ENCODE results near the gene GCK.

The GCK gene

DNA sequence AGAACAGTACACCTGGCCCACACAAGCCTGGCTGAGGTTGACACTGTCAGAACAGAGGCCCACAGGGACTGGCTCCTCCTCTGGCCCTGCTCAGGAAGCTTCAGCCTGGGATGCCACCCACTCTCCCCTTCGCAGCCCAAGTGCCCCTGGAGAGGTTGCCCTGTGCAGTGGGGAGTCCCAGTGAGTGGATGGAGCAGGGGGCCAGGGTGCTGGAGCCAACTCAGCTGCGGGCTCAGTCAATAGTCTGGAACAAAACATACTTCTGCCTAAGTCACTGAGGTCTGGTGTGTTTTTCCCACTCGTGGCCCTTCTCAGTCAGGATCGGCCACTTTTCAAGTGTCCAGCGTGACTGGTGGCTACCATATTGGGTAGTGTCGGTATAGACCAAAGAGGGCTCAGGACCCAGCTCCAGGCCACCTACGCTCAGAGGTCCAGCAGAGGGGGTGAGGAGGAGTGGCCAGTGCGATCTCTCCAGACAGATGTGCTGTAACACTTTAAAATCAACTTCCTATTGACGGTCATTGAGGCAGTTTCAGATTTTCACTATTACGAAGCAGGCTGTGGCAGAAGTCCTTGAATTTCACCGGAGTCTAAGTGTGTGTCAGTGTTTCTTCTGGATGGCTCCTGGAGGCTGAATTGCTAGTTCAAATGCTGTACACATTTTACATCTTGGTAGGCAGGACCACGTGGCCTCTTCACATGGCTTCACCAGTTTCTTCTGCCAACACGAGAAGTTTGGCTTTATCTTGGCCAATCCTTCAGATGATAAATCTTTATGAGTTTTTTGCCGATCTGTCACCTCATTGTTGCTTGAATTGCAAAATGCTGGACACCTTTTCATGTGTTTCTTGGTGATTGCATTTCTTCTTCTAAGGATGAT is 994 bp upstream of the GCK start:
- Histone ChIP-seq H3K4me3 (ENCODE audit: low read length in 2 of 2) (no peak overlapping the region), H3K9ac (ENCODE audit: low read depth in 1 of 2, low read length in 2 of 2) (no peak overlapping the region), H3K27me3 (ENCODE audit: control insufficient read depth in 2 of 2, insufficient read depth in 2 of 2, low read length in 2 of 2) (peaks cover 0 to 4% of the 10 kb centered on the region in 2 donors)

DNA sequence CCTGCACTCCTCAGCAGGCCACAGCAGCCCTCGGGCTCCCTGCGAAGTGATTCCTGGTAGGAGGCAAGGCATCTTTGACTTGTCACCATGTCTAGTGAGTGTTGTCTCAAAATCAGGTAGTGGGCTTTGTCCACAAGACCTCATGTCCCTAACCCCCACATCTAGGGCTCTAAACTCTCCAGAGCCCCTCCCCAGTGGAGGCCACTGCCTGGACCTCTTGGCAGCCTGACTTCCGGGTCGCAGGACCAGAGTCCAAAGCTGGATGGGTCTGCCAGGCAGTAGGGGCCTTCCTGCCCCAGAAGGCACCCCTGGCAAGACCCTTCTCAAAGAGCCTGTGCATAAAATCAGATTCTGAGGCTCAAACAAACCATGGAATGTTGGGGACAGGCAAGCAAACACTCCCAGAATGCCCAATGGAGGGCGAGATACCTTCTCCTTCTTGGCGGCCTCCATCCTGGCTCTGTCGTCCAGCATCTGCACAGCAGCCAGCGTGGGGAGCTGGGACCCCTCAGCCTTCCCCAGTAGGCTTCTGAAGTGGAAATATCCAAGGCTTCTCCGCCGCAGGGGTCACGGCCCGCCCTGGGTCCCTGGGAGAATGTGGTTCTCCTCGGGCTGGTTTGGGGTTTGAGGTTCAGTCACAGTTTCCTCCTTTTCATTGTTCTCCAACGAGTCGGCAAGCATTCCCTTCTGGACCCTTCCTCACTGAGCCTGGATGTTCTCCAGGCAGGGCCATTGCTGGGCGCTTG is 586 bp downstream of the GCK start:
- Histone ChIP-seq H3K27me3 (ENCODE audit: control insufficient read depth in 2 of 2, insufficient read depth in 2 of 2, low read length in 2 of 2) (peaks cover 0 to 4% of the 10 kb centered on the region in 2 donors), H3K9ac (ENCODE audit: low read depth in 1 of 2, low read length in 2 of 2) (no peak overlapping the region), H3K9me3 (ENCODE audit: control insufficient read depth in 2 of 2, low read length in 2 of 2) (no peaks in the 10 kb centered on the region), H3K4me1 (ENCODE audit: control insufficient read depth in 2 of 2, insufficient read depth in 2 of 2, low read length in 2 of 2) (no peaks in the 10 kb centered on the region), H3K4me3 (ENCODE audit: low read length in 2 of 2) (no peak overlapping the region), H3K36me3 (ENCODE audit: control insufficient read depth in 2 of 2, insufficient read depth in 2 of 2, low read length in 2 of 2) (no peaks in the 10 kb centered on the region), H3K27ac (ENCODE audit: low read depth in 2 of 2, low read length in 2 of 2) (no peak overlapping the region)

More for the DNA sequence above, 994 bp upstream of the GCK start:
- no peaks in the 10 kb centered on the region for H3K9me3 ChIP-seq (ENCODE audit: control insufficient read depth in 2 of 2, low read length in 2 of 2)
- H3K36me3 ChIP-seq (ENCODE audit: control insufficient read depth in 2 of 2, insufficient read depth in 2 of 2, low read length in 2 of 2), result no peaks in the 10 kb centered on the region
- H3K4me1 ChIP-seq (ENCODE audit: control insufficient read depth in 2 of 2, insufficient read depth in 2 of 2, low read length in 2 of 2), result no peaks in the 10 kb centered on the region
- H3K27ac ChIP-seq (ENCODE audit: low read depth in 2 of 2, low read length in 2 of 2), result no peak overlapping the region

DNA sequence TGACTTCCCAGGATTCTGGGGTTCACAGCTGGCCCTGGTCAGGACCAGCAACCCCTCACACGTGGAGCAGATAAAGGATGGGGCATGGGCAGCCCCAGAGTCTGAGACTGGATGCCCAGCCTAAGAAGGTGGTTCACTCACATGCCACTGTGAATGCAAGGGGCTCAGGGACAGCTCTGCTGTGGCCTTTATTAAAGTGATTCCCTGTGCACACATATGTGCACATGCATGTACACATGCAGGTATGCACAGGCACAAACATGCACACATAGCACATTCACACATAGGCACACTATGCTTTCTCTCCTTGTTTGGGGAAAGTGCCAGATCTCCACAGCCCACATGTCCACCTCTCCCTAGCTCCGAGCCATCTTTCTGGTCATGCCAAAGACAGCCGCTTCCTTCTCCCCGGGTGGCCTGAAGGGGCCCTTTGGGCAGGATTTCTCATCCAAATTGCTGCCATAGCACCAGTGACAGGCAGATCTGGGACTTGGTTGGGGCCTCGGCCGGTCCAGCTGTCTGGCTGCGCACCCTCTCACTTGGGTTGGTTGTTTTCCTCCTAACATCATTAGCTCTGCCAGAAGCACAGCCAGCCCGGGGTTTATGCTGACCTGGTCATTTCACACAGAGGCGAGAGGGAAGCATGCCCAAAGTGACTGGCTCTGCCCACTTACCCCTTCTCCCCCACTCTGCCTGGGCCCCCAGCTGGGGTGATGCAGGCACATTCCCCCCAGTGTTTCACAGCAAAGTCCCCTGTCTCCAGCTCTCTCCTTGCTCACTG is 1.4 kb downstream of the GCK start:
- Histone ChIP-seq H3K27ac (ENCODE audit: low read depth in 2 of 2, low read length in 2 of 2) (no peak overlapping the region), H3K27me3 (ENCODE audit: control insufficient read depth in 2 of 2, insufficient read depth in 2 of 2, low read length in 2 of 2) (peaks cover 0 to 4% of the 10 kb centered on the region in 2 donors), H3K9ac (ENCODE audit: low read depth in 1 of 2, low read length in 2 of 2) (no peak overlapping the region), H3K9me3 (ENCODE audit: control insufficient read depth in 2 of 2, low read length in 2 of 2) (no peaks in the 10 kb centered on the region), H3K4me3 (ENCODE audit: low read length in 2 of 2) (no peak overlapping the region), H3K36me3 (ENCODE audit: control insufficient read depth in 2 of 2, insufficient read depth in 2 of 2, low read length in 2 of 2) (no peaks in the 10 kb centered on the region), H3K4me1 (ENCODE audit: control insufficient read depth in 2 of 2, insufficient read depth in 2 of 2, low read length in 2 of 2) (no peaks in the 10 kb centered on the region)

DNA sequence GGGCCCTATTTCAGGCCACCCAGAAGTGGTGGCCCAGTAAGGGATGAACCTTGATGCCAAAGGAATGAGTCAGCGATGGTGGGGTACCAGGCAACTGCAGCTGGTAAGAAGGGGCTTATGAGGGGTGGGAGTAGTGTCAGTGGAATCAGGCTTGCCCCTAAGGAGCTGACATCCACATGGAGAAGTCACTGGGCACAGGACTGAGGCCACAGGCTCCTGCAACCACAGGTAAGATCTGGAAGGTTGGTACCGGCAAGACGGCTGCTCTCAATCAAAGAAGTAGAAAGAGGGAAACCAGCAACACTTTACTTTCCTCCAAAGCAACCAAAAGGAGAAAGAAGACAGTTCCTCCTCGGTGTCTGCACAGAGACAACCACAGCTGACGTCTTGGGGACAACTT is 2.5 kb downstream of the GCK start:
- peaks cover 0 to 3% of the 10 kb centered on the region in 2 donors for H3K27me3 ChIP-seq (ENCODE audit: control insufficient read depth in 2 of 2, insufficient read depth in 2 of 2, low read length in 2 of 2)
- no peaks in the 10 kb centered on the region for H3K9me3 ChIP-seq (ENCODE audit: control insufficient read depth in 2 of 2, low read length in 2 of 2)
- no peaks in the 10 kb centered on the region for H3K36me3 ChIP-seq (ENCODE audit: control insufficient read depth in 2 of 2, insufficient read depth in 2 of 2, low read length in 2 of 2)
- H3K27ac ChIP-seq (ENCODE audit: low read depth in 2 of 2, low read length in 2 of 2), result no peak overlapping the region
- no peak overlapping the region for H3K4me3 ChIP-seq (ENCODE audit: low read length in 2 of 2)
- H3K4me1 ChIP-seq (ENCODE audit: control insufficient read depth in 2 of 2, insufficient read depth in 2 of 2, low read length in 2 of 2), result no peaks in the 10 kb centered on the region
- H3K9ac ChIP-seq (ENCODE audit: low read depth in 1 of 2, low read length in 2 of 2), result no peak overlapping the region

DNA sequence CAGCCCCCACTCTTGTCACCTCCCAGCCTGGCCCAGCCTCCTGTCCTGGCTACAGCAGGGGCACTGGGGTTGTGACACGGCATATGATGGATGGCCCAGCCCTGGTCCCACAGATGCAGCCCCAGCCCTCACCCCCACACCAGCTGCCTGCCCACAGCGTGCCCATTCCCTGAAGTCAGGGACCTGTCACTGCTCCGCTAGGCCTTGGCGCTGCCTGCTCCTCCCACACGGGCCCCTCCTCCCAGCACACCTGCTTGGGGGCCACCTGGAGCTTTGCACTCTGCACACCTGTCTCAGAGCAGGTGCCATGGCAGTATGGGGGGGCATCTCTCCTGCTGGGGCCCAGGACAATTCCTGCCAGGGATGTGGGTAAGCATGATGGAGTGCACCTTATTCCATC is 3.5 kb downstream of the GCK start:
- H3K4me3 ChIP-seq (ENCODE audit: low read length in 2 of 2), result no peak overlapping the region
- no peaks in the 10 kb centered on the region for H3K4me1 ChIP-seq (ENCODE audit: control insufficient read depth in 2 of 2, insufficient read depth in 2 of 2, low read length in 2 of 2)
- H3K9ac ChIP-seq (ENCODE audit: low read depth in 1 of 2, low read length in 2 of 2), result no peak overlapping the region
- H3K36me3 ChIP-seq (ENCODE audit: control insufficient read depth in 2 of 2, insufficient read depth in 2 of 2, low read length in 2 of 2), result no peaks in the 10 kb centered on the region
- H3K9me3 ChIP-seq (ENCODE audit: control insufficient read depth in 2 of 2, low read length in 2 of 2), result no peaks in the 10 kb centered on the region
- H3K27me3 ChIP-seq (ENCODE audit: control insufficient read depth in 2 of 2, insufficient read depth in 2 of 2, low read length in 2 of 2), result peaks cover 0 to 3% of the 10 kb centered on the region in 2 donors
- H3K27ac ChIP-seq (ENCODE audit: low read depth in 2 of 2, low read length in 2 of 2), result no peak overlapping the region

DNA sequence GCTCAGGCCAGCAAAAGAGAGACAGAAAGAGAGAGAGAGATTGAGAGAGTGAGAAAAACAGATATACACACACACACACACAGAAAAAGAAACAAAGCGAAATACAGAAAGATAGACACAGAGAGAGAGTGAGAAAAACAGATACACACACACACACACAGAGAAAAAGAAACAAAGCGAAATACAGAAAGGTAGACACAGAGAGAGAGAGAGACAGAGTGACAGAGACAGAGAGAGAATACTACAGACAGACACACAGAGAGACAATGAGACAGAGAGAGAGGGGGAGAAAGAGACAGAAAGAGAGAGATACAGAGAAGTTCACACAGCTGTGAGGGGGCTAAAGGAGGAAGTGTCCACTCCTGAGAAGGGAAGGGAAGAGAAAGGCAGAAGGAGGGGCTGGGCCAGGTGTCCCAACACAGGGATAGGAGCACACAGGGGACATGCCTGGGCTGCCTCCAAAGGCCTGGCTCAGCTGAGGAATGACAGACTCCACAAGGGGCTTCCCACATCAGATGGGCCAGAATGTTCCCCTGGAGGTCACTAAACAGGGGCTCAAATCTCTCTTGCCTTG is 4.3 kb downstream of the GCK start:
- no peaks in the 10 kb centered on the region for H3K4me1 ChIP-seq (ENCODE audit: control insufficient read depth in 2 of 2, insufficient read depth in 2 of 2, low read length in 2 of 2)
- H3K27ac ChIP-seq (ENCODE audit: low read depth in 2 of 2, low read length in 2 of 2), result no peak overlapping the region

DNA sequence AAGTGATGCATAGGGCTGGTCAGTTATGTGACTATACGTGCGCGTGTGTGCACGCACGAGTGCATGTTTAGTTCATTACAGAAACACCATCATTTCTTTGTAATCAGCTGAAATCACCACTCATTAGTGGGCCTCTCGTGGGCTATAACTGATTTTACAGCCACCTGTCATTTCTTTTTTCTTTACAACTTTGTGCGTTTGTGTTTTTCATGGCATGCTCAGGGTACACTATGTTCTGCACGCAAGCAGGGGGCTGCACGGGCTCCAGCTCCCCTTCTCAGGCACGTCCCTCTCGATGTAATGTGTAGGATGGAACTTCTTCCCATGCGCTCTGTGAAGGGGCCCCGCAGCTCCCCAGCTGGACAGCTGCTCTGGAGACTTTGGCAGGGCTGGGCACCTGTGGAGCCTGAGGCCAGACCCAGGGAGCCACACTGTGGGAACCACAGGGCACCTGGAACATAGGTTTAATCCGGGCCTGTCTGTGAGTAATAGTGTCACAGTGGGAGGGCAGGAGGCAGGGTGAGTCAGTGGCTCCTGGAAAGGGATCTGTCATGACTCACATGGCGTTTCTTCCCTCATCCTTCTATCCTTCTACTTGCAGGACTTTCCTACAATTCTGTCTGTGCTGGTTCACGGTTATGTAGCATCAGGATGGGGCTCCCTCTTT is 4.9 kb downstream of the GCK start:
- H3K27ac ChIP-seq (ENCODE audit: low read depth in 2 of 2, low read length in 2 of 2), result no peak overlapping the region
- no peaks in the 10 kb centered on the region for H3K4me1 ChIP-seq (ENCODE audit: control insufficient read depth in 2 of 2, insufficient read depth in 2 of 2, low read length in 2 of 2)
- H3K4me3 ChIP-seq (ENCODE audit: low read length in 2 of 2), result no peak overlapping the region
- H3K9ac ChIP-seq (ENCODE audit: low read depth in 1 of 2, low read length in 2 of 2), result no peak overlapping the region
- H3K36me3 ChIP-seq (ENCODE audit: control insufficient read depth in 2 of 2, insufficient read depth in 2 of 2, low read length in 2 of 2), result no peaks in the 10 kb centered on the region
- H3K27me3 ChIP-seq (ENCODE audit: control insufficient read depth in 2 of 2, insufficient read depth in 2 of 2, low read length in 2 of 2), result peaks cover 0 to 5% of the 10 kb centered on the region in 2 donors
- H3K9me3 ChIP-seq (ENCODE audit: control insufficient read depth in 2 of 2, low read length in 2 of 2), result no peaks in the 10 kb centered on the region

More for the DNA sequence above, 4.3 kb downstream of the GCK start:
- no peak overlapping the region for H3K4me3 ChIP-seq (ENCODE audit: low read length in 2 of 2)
- H3K27me3 ChIP-seq (ENCODE audit: control insufficient read depth in 2 of 2, insufficient read depth in 2 of 2, low read length in 2 of 2), result peaks cover 0 to 3% of the 10 kb centered on the region in 2 donors
- H3K9ac ChIP-seq (ENCODE audit: low read depth in 1 of 2, low read length in 2 of 2), result no peak overlapping the region
- no peaks in the 10 kb centered on the region for H3K9me3 ChIP-seq (ENCODE audit: control insufficient read depth in 2 of 2, low read length in 2 of 2)
- no peaks in the 10 kb centered on the region for H3K36me3 ChIP-seq (ENCODE audit: control insufficient read depth in 2 of 2, insufficient read depth in 2 of 2, low read length in 2 of 2)

DNA sequence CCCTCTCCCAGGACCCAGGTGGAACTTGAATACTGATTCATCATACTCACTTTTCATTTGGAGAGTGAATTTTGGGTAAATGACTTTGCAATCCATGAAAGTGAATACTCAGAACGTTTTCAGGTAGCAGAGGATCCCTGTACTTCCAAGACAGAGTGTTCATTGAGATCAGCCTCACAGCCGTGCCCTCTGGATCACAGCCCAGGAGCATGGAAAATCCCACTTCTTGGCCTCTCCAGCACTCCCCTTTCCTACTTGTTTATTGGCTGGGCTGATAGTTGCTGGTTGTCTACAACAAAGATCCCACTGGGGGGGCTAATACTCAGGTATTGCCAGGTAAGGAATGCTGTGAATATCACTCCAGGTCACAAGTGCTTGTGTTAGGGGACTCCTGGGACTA is 5.9 kb downstream of the GCK start:
- H3K4me1 ChIP-seq (ENCODE audit: control insufficient read depth in 2 of 2, insufficient read depth in 2 of 2, low read length in 2 of 2), result no peaks in the 10 kb centered on the region
- H3K36me3 ChIP-seq (ENCODE audit: control insufficient read depth in 2 of 2, insufficient read depth in 2 of 2, low read length in 2 of 2), result no peaks in the 10 kb centered on the region
- H3K27me3 ChIP-seq (ENCODE audit: control insufficient read depth in 2 of 2, insufficient read depth in 2 of 2, low read length in 2 of 2), result peaks cover 0 to 8% of the 10 kb centered on the region in 2 donors
- no peaks in the 10 kb centered on the region for H3K9me3 ChIP-seq (ENCODE audit: control insufficient read depth in 2 of 2, low read length in 2 of 2)
- no peak overlapping the region for H3K9ac ChIP-seq (ENCODE audit: low read depth in 1 of 2, low read length in 2 of 2)
- no peak overlapping the region for H3K27ac ChIP-seq (ENCODE audit: low read depth in 2 of 2, low read length in 2 of 2)
- no peak overlapping the region for H3K4me3 ChIP-seq (ENCODE audit: low read length in 2 of 2)

DNA sequence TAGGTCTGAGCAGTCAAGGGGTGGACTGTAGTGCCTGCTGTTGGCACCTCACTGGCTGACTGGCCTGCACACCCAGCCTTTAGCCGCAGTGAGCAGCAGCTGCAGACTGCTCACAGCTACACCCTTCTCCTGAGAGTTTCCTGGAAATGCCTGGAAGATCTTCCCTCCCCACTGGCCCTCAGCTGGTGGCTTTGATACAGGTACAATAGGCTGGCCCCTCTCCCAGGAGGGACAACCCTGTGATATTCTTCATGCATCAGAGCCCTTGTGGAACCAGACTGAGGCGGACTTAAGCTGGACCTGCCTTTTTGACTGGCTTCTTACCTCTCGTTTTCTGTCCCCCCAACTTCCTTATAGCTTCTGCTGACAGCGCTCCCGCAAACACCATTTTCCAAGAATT is 6.4 kb downstream of the GCK start:
- H3K9ac ChIP-seq (ENCODE audit: low read depth in 1 of 2, low read length in 2 of 2), result no peak overlapping the region
- no peak overlapping the region for H3K4me3 ChIP-seq (ENCODE audit: low read length in 2 of 2)
- H3K27ac ChIP-seq (ENCODE audit: low read depth in 2 of 2, low read length in 2 of 2), result no peak overlapping the region
- no peaks in the 10 kb centered on the region for H3K4me1 ChIP-seq (ENCODE audit: control insufficient read depth in 2 of 2, insufficient read depth in 2 of 2, low read length in 2 of 2)
- no peaks in the 10 kb centered on the region for H3K36me3 ChIP-seq (ENCODE audit: control insufficient read depth in 2 of 2, insufficient read depth in 2 of 2, low read length in 2 of 2)
- no peaks in the 10 kb centered on the region for H3K9me3 ChIP-seq (ENCODE audit: control insufficient read depth in 2 of 2, low read length in 2 of 2)
- peaks cover 0 to 8% of the 10 kb centered on the region in 2 donors for H3K27me3 ChIP-seq (ENCODE audit: control insufficient read depth in 2 of 2, insufficient read depth in 2 of 2, low read length in 2 of 2)
